Fibroblast of peridontal ligament (primary cell): ENCODE measurements around the gene ZBTB20.
"Not testable (repeated sequence)": the region's sequence is repeated elsewhere in the genome, so short reads cannot be mapped to it uniquely, and the experiment has no call there.

ENCODE experiments used
- DNase-seq: peaks from one replicate; pipeline ENCODE4 v3.0.0-alpha.2; 2010; ENCODE audit errors: extremely low read depth

ZBTB20 gene

GRCh38 chr3:114831861-114832260, 315.2 kb downstream of the ZBTB20 start:
- DNase-seq, result no peak

GRCh38 chr3:114830652-114831051, 316.4 kb downstream of the ZBTB20 start:
- no peak for DNase-seq

- no peak for DNase-seq
Observed at GRCh38 chr3:114829783-114830182, 317.3 kb downstream of the ZBTB20 start.

GRCh38 chr3:114827495-114827894, 319.6 kb downstream of the ZBTB20 start:
- DNase-seq, result peak; percentile 78

- DNase-seq, result no peak
Observed at GRCh38 chr3:114824014-114824413, 323.1 kb downstream of the ZBTB20 start.

GRCh38 chr3:114823061-114823460, 324.0 kb downstream of the ZBTB20 start:
- no peak for DNase-seq

GRCh38 chr3:114816052-114816451, 331.0 kb downstream of the ZBTB20 start:
- no peak for DNase-seq

GRCh38 chr3:114812541-114813238, 334.4 kb downstream of the ZBTB20 start:
- DNase-seq, result not testable (repeated sequence)

GRCh38 chr3:114809668-114810413, 337.2 kb downstream of the ZBTB20 start:
- DNase-seq, result peak; percentile 45

- DNase-seq, result no peak
Observed at GRCh38 chr3:114804099-114804498, 343.0 kb downstream of the ZBTB20 start.

- DNase-seq, result peak; percentile 18
Observed at GRCh38 chr3:114803042-114803695, 343.9 kb downstream of the ZBTB20 start.

- DNase-seq, result no peak
Observed at GRCh38 chr3:114800272-114801031, 346.6 kb downstream of the ZBTB20 start.

- no peak for DNase-seq
Observed at GRCh38 chr3:114799816-114800215, 347.3 kb downstream of the ZBTB20 start.

- DNase-seq, result no peak
Observed at GRCh38 chr3:114796796-114797195, 350.3 kb downstream of the ZBTB20 start.

GRCh38 chr3:114794894-114795630, 352.0 kb downstream of the ZBTB20 start:
- no peak for DNase-seq

GRCh38 chr3:114792159-114792918, 354.7 kb downstream of the ZBTB20 start:
- DNase-seq, result no peak

- DNase-seq, result no peak
Observed at GRCh38 chr3:114790752-114791151, 356.3 kb downstream of the ZBTB20 start.

GRCh38 chr3:114789803-114790202, 357.3 kb downstream of the ZBTB20 start:
- no peak for DNase-seq

GRCh38 chr3:114775395-114775794, 371.7 kb downstream of the ZBTB20 start:
- DNase-seq, result peak; percentile 42

GRCh38 chr3:114770874-114771273, 376.2 kb downstream of the ZBTB20 start:
- DNase-seq, result peak; percentile 73
